HG03571 (cell line): ENCODE measurements around the gene TAC3.
"Not testable (repeated sequence)": the region's sequence is repeated elsewhere in the genome, so short reads cannot be mapped to it uniquely, and the experiment has no call there.

Experiments used
- ATAC-seq: cut with Tn5 transposase; IDR thresholded peaks from one replicate; pipeline ENCODE4 v1.9.1; 2021; ENCODE audit not compliant: unreplicated experiment

Gene TAC3

GRCh38 chr12:57037264-57037663 lies 20.9 kb upstream of the TAC3 start:
- ATAC-seq = no peak

GRCh38 chr12:57033431-57033830 lies 17.1 kb upstream of the TAC3 start:
- no peak for ATAC-seq

- no peak for ATAC-seq
Measured at GRCh38 chr12:57031789-57032188, 15.5 kb upstream of the TAC3 start.

GRCh38 chr12:57031138-57031725 lies 14.9 kb upstream of the TAC3 start:
- ATAC-seq = no peak

GRCh38 chr12:57029457-57029856 lies 13.1 kb upstream of the TAC3 start:
- ATAC-seq = no peak

- ATAC-seq = no peak
Measured at GRCh38 chr12:57027805-57028153, 11.4 kb upstream of the TAC3 start.

GRCh38 chr12:57027011-57027804 lies 10.9 kb upstream of the TAC3 start:
- no peak for ATAC-seq

- ATAC-seq = no peak
Measured at GRCh38 chr12:57025196-57025595, 8.9 kb upstream of the TAC3 start.

- ATAC-seq = not testable (repeated sequence)
Measured at GRCh38 chr12:57022324-57022723, 6.0 kb upstream of the TAC3 start.

- no peak for ATAC-seq
Measured at GRCh38 chr12:57019983-57020719, 3.8 kb upstream of the TAC3 start.

GRCh38 chr12:57018906-57019305 lies 2.6 kb upstream of the TAC3 start:
- no peak for ATAC-seq

GRCh38 chr12:57018353-57018752 lies 2.0 kb upstream of the TAC3 start:
- ATAC-seq = not testable (repeated sequence)

- ATAC-seq = peak; percentile 64
Measured at GRCh38 chr12:57012600-57013465, 3.5 kb downstream of the TAC3 start.

- ATAC-seq = peak; percentile 46
Measured at GRCh38 chr12:57011438-57012424, 4.6 kb downstream of the TAC3 start.

- no peak for ATAC-seq
Measured at GRCh38 chr12:57010627-57011247, 5.6 kb downstream of the TAC3 start.

GRCh38 chr12:57009949-57010626 lies 6.2 kb downstream of the TAC3 start:
- no peak for ATAC-seq

- no peak for ATAC-seq
Measured at GRCh38 chr12:57008178-57008577, 8.2 kb downstream of the TAC3 start.

GRCh38 chr12:57006809-57007475 lies 9.4 kb downstream of the TAC3 start:
- no peak for ATAC-seq
